WTC11 (cell line): ENCODE data around the gene RGS5.

Experiments used
- FOXK1 ChIP-seq: sonication (generic); formaldehyde crosslinking; IDR thresholded peaks from 2 replicates; pipeline ENCODE4 v1.8.0; 2022; ENCODE audit warnings: mild to moderate bottlenecking, moderate library complexity, missing genetic modification reagents
- FOXP1 ChIP-seq: sonication (generic); formaldehyde crosslinking; IDR thresholded peaks from 2 replicates; pipeline ENCODE4 v1.8.0; 2022; ENCODE audit warnings: missing genetic modification reagents, mild to moderate bottlenecking, moderate library complexity, borderline replicate concordance
- KAT7 ChIP-seq: sonication (generic); formaldehyde crosslinking; IDR thresholded peaks from 2 replicates; pipeline ENCODE4 v1.8.1; 2023; ENCODE audit warnings: missing genetic modification reagents, mild to moderate bottlenecking, borderline replicate concordance
- TF ChIP-seq, protein P1 (sequence below): fragments of 200-600 bp; IDR thresholded peaks from 2 replicates; pipeline ENCODE4 v1.8.0; 2022; ENCODE audit warnings: antibody characterized with exemption
- TF ChIP-seq, protein P2 (sequence below): sonication (generic); formaldehyde crosslinking; conservative IDR thresholded peaks from 2 replicates; pipeline ENCODE4 v1.8.1; 2022; ENCODE audit warnings: mild to moderate bottlenecking, missing genetic modification reagents
- TF ChIP-seq, protein P3 (sequence below): sonication (generic); formaldehyde crosslinking; IDR thresholded peaks from 2 replicates; pipeline ENCODE4 v1.8.1; 2023; ENCODE audit warnings: mild to moderate bottlenecking, missing genetic modification reagents, moderate library complexity
- TF ChIP-seq, protein P4 (sequence below): sonication (generic); formaldehyde crosslinking; IDR thresholded peaks from 2 replicates; pipeline ENCODE4 v1.8.0; 2022; ENCODE audit warnings: mild to moderate bottlenecking, missing genetic modification reagents
- TF ChIP-seq, protein P5 (sequence below): sonication (generic); formaldehyde crosslinking; IDR thresholded peaks from 2 replicates; pipeline ENCODE4 v1.8.1; 2022; ENCODE audit warnings: mild to moderate bottlenecking, moderate library complexity, missing genetic modification reagents

DNA sequence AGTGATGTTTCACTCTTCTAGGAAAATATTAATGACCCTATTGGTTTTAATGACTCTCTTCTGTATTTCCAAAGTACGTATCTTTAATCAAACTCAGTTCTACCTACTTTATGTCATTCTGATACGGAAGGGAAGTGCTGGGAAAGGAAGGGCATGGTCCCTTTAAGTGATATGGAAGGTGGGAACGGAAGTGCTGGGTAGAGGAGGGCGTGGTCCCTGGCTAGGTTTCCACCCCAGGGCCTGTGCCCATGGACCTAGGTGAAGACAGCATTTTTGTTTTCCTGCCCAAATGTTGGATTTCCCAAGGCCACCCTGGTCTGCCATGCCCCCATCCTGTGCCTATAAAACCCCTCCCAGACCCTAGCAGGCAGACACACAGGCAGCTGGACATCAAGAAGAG, 109.5 kb downstream of the RGS5 start:
- TF ChIP-seq, protein P1, sequence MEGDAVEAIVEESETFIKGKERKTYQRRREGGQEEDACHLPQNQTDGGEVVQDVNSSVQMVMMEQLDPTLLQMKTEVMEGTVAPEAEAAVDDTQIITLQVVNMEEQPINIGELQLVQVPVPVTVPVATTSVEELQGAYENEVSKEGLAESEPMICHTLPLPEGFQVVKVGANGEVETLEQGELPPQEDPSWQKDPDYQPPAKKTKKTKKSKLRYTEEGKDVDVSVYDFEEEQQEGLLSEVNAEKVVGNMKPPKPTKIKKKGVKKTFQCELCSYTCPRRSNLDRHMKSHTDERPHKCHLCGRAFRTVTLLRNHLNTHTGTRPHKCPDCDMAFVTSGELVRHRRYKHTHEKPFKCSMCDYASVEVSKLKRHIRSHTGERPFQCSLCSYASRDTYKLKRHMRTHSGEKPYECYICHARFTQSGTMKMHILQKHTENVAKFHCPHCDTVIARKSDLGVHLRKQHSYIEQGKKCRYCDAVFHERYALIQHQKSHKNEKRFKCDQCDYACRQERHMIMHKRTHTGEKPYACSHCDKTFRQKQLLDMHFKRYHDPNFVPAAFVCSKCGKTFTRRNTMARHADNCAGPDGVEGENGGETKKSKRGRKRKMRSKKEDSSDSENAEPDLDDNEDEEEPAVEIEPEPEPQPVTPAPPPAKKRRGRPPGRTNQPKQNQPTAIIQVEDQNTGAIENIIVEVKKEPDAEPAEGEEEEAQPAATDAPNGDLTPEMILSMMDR = no peak
- TF ChIP-seq, protein P2, sequence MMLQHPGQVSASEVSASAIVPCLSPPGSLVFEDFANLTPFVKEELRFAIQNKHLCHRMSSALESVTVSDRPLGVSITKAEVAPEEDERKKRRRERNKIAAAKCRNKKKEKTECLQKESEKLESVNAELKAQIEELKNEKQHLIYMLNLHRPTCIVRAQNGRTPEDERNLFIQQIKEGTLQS = no peak
- TF ChIP-seq, protein P3, sequence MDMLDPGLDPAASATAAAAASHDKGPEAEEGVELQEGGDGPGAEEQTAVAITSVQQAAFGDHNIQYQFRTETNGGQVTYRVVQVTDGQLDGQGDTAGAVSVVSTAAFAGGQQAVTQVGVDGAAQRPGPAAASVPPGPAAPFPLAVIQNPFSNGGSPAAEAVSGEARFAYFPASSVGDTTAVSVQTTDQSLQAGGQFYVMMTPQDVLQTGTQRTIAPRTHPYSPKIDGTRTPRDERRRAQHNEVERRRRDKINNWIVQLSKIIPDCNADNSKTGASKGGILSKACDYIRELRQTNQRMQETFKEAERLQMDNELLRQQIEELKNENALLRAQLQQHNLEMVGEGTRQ (CRISPR knock-in tag) = no peak
- no peak for TF ChIP-seq KAT7 (CRISPR knock-in tag)
- TF ChIP-seq, protein P4, sequence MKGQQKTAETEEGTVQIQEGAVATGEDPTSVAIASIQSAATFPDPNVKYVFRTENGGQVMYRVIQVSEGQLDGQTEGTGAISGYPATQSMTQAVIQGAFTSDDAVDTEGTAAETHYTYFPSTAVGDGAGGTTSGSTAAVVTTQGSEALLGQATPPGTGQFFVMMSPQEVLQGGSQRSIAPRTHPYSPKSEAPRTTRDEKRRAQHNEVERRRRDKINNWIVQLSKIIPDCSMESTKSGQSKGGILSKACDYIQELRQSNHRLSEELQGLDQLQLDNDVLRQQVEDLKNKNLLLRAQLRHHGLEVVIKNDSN (CRISPR knock-in tag) = no peak
- no peak for TF ChIP-seq FOXP1 (CRISPR knock-in tag)
- TF ChIP-seq, protein P5, sequence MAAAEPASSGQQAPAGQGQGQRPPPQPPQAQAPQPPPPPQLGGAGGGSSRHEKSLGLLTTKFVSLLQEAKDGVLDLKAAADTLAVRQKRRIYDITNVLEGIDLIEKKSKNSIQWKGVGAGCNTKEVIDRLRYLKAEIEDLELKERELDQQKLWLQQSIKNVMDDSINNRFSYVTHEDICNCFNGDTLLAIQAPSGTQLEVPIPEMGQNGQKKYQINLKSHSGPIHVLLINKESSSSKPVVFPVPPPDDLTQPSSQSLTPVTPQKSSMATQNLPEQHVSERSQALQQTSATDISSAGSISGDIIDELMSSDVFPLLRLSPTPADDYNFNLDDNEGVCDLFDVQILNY (CRISPR knock-in tag) = no peak
- no peak for TF ChIP-seq FOXK1 (CRISPR knock-in tag)
